ENCODE results near the gene ABO. TPM values are rescaled to one million over a fixed set of nuclear protein-coding genes. Genes with fewer than 3 reads are reported as not detected.
"Not testable (repeated sequence)": the region's sequence is repeated elsewhere in the genome, so short reads cannot be mapped to it uniquely, and the experiment has no call there.

ABO gene
- total RNA-seq, 6 experiments from 2014 or later = not detected

DNA sequence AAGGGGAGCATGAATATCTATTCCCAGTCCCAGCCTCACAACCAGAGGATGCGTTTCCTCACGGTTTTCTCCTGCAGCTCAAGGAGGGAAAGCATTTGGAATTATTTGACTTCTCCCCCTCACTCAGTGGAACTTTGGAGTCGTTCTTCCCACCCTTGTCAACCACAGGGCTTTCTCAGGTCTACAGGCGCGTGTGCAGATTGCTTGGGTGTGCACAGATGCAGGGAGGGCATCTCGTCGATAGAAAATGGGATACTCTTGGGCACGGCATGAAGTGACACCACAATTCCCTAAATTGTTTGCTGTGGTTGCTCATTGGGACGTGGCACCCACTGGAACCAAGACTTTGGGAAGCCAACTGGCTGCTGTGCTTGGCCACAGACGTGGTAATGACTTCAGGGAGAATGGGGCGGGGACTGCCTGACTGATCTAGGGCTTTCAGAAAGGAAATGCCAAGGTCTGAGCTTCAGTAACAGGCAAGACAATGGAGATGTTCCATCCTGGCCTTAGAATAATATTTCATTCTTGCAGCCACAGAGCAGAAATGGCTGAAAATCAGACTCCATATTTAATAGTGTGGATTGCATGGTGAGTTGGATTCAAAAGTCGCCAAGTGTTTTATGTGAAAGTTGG is 53.7 kb downstream of the ABO start:
- Mint-ChIP-seq H3K9me3 (no peaks in the 10 kb centered on the region), H3K27ac (no peak overlapping the region), H3K27me3 (ENCODE audit: insufficient read depth) (peaks cover 55% of the 10 kb centered on the region), H3K36me3 (ENCODE audit: low read depth) (no peaks in the 10 kb centered on the region), H3K4me3 (no peak overlapping the region), H3K4me1 (ENCODE audit: low read depth) (no peaks in the 10 kb centered on the region)
- DNase-seq = no peak
- TF ChIP-seq, protein P1, sequence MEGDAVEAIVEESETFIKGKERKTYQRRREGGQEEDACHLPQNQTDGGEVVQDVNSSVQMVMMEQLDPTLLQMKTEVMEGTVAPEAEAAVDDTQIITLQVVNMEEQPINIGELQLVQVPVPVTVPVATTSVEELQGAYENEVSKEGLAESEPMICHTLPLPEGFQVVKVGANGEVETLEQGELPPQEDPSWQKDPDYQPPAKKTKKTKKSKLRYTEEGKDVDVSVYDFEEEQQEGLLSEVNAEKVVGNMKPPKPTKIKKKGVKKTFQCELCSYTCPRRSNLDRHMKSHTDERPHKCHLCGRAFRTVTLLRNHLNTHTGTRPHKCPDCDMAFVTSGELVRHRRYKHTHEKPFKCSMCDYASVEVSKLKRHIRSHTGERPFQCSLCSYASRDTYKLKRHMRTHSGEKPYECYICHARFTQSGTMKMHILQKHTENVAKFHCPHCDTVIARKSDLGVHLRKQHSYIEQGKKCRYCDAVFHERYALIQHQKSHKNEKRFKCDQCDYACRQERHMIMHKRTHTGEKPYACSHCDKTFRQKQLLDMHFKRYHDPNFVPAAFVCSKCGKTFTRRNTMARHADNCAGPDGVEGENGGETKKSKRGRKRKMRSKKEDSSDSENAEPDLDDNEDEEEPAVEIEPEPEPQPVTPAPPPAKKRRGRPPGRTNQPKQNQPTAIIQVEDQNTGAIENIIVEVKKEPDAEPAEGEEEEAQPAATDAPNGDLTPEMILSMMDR (IDR thresholded peaks at IDR 0.05) = no peak

DNA sequence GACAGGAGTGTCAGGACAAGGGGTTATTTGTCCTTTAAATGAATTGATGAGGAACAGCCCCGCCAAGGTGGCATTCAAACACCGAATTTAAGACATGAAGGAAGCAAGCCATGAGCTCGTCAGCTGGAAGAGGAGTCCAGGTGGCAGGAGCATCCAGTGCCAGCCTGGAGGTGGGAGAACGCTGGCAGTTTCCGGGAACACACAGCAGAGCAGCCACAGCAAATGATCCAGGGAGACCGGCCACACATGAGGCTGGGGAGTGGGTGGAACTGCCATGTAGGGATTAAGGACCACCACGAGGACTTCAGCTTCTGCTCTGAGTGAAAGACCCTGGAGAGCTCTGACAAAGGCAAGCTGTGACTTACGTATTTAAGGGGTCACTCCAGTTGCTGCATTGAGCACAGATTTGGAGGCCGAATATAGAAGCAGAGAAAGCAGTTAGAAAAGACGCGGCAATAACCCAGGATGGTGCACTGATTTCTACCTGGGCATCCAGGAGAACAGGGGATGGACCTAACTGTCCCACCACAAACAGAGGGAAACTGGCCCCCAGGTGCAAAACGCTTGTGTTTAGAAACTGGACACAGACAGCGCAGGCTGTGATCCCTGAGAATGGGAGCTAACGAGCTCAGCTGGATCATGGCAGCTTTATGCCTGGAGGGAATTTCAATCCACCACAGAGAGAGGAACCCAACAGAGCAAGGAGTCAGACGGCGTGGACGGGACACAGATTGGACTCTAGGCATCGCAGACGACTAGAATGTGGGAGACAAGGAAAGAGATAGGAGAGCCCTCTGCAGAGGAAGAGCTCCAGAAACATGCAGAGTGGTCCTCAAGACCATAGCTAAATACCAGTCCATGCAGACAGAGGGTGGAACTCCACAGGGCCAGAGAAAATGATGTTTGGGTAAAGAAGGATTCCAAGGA is 56.7 kb downstream of the ABO start:
- not testable (repeated sequence) for H3K4me3 Mint-ChIP-seq; H3K9me3 Mint-ChIP-seq; H3K27ac Mint-ChIP-seq; H3K4me1 Mint-ChIP-seq (ENCODE audit: low read depth); DNase-seq; H3K36me3 Mint-ChIP-seq (ENCODE audit: low read depth)
- H3K27me3 Mint-ChIP-seq (ENCODE audit: insufficient read depth) = peaks cover 49% of the 10 kb centered on the region

DNA sequence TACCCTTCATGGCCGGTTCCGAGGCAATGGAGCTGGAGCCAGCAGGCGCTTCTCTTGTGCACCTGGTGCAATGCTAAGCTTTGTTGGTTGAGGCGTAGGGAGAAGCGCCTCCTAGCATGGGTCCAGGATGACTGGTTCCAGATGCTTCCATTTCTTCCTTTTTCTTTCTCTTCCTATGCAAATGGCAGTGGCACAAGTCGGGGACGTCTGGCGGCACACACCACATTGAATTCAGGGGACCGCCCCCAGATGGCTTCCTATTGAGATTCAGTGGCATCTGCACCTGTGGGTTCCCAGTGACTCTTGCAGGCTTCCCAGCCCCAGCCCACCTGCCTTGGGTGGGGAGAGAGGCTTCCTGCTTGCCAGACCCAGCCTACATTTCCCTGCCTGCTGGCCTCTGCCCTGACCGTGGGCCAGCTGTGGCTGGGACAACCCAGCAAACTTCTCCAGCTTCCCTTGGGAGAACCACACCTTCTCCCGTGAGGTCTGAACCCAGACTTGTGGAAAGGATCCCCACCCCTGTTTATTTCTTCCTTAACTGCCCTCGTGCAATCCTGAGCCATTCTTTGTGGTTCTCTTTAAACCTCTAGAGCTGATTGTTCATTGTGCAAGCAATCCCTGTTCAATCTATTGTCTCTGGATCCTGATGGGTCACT is 57.5 kb downstream of the ABO start:
- not testable (repeated sequence) for H3K9me3 Mint-ChIP-seq; H3K4me3 Mint-ChIP-seq; H3K36me3 Mint-ChIP-seq (ENCODE audit: low read depth); H3K27ac Mint-ChIP-seq; DNase-seq; H3K4me1 Mint-ChIP-seq (ENCODE audit: low read depth)
- H3K27me3 Mint-ChIP-seq (ENCODE audit: insufficient read depth) = peaks cover 45% of the 10 kb centered on the region

DNA sequence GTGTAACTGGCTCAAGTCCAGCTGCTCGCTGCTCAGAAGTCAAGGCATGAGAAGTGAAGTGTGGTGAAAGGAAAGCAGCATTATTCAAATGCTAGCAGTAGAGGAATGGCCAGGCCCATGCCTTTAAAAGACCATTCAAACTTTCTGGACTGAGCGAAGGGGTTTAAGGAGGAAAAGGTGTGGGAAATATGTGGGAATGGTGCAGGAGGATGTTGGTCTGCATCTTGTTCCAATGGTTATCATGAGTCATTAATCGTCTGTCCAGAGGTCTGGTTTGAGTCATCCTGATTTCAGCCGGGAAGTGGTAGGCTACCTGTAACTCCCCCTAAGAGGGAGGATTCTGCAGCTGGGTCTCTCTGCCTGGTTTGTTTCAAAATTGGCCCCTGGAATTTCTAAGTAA is 60.7 kb downstream of the ABO start:
- H3K27ac Mint-ChIP-seq; H3K36me3 Mint-ChIP-seq (ENCODE audit: low read depth); H3K4me3 Mint-ChIP-seq; H3K9me3 Mint-ChIP-seq; H3K4me1 Mint-ChIP-seq (ENCODE audit: low read depth); DNase-seq: not testable (repeated sequence)
- H3K27me3 Mint-ChIP-seq (ENCODE audit: insufficient read depth) = peaks cover 30% of the 10 kb centered on the region

DNA sequence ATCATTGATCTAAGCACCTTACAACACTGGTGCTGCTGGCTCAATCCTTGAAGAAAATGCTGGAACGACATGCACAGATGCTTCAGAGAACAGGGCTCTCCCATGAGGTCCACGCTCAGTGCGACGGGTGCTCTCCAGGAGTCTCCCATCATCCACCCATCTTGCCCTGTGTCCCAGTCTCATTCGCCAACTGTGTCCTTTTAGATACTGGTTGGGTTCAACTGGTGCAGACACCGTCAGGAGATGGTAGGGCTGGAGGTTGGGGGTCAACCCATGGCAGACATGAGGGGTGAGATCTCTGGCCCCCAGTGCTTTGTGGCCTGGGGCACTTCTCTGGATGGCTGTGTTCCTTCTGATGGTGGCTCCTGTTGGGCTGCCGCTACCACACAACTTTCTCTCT is 64.4 kb downstream of the ABO start:
- Mint-ChIP-seq H3K36me3 (ENCODE audit: low read depth) (no peaks in the 10 kb centered on the region), H3K4me3 (no peak overlapping the region), H3K27me3 (ENCODE audit: insufficient read depth) (peaks cover 14% of the 10 kb centered on the region), H3K4me1 (ENCODE audit: low read depth) (peaks cover 6% of the 10 kb centered on the region; the same call in 1 of the 2 replicates), H3K9me3 (no peaks in the 10 kb centered on the region; the same call in 1 of the 2 replicates), H3K27ac (no peak overlapping the region)
- DNase-seq = no peak
- TF ChIP-seq, protein P1 (IDR thresholded peaks at IDR 0.05) = no peak

DNA sequence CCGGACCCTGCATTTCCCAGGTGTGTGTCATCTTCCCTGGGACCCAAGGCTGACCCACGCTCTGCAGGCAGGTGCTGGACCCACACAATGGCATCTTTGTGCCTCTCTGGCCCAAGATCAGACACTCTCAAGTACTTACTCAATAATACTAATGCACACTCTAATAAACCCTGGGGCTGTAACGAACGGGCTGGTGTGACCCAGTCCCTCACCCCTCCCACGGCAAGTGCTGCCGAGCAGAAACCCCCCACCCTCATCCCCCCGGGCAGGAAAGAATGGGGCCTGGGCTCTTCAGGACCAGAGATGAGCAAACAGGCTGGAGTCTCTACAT is 64.8 kb downstream of the ABO start:
- Mint-ChIP-seq H3K27ac (no peak overlapping the region), H3K36me3 (ENCODE audit: low read depth) (no peaks in the 10 kb centered on the region), H3K4me1 (ENCODE audit: low read depth) (peaks cover 6% of the 10 kb centered on the region; the same call in 1 of the 2 replicates), H3K4me3 (no peak overlapping the region), H3K27me3 (ENCODE audit: insufficient read depth) (peaks cover 14% of the 10 kb centered on the region), H3K9me3 (no peaks in the 10 kb centered on the region; the same call in 1 of the 2 replicates)
- DNase-seq = no peak
- TF ChIP-seq, protein P1 (IDR thresholded peaks at IDR 0.05) = no peak

DNA sequence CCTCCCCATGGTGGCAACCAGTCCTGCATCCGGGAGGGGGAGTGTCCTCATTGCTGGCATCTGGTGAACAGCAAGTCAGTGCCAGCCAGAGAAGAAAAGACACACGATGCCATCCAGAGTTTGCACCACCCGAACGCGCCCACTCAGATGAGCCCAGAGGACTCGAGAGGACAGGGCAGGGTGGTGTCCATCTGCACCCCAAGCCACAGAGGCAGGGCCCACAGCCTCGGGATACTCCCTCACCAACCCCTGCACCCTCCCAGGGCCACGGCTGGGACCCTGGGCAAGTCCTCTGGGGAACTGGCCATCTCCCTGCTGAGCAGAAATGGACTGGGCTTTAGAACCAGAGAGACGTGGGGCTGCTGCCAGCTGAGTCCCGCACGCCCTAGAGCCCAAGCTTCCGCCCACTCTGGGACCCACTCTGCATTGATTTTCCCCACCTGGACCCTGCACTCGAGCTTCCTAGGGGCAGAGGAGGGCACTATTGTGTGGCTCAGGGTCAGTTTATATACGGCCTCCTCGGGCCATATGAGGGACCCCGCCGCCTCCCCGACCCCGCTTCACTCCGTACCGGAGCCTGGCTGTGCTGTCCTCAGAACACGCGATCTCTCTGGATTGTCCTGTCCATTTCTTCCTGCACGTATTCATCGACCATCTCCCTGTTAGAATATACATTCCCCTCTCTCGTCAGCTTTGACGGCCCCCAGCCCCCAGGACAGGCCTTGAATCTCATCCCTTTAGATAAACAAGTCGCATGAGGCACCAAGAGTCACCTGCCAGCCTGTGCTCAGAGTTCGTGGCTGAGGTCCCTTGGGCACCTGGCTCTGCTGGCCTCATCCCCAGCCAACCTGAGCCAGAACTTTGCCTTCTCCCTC is 65.4 kb downstream of the ABO start:
- not testable (repeated sequence) for H3K36me3 Mint-ChIP-seq (ENCODE audit: low read depth); H3K9me3 Mint-ChIP-seq; H3K4me1 Mint-ChIP-seq (ENCODE audit: low read depth); H3K4me3 Mint-ChIP-seq; H3K27ac Mint-ChIP-seq; DNase-seq
- peaks cover 10% of the 10 kb centered on the region for H3K27me3 Mint-ChIP-seq (ENCODE audit: insufficient read depth)

DNA sequence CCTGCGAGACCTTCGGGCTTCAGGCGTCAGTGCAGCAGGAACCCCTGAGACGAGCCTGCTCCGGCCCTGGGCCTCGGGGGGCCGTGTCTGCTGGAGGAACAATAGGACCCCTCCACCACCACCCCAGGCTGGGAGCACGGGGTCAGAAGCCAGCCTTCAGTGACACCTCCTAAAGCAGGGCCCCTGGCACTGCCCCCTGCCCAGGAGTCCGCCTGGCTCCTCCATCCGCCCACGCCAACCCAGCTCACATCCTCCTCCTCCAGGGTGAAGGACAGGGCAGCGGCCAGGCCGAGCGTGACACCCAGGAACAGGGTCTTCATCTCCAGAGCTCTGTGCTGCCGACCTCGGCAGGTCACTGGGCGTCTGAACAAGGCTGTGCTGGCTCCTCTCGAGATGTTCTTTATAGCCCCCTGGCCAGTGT is 66.1 kb downstream of the ABO start, which contains the start of gene OBP2B:
Gene OBP2B, minus strand, starts transcription at position 371 of the 421 bp plus-strand sequence. Its CDS starts 51 bp downstream, at position 320.
- H3K4me1 Mint-ChIP-seq (ENCODE audit: low read depth); H3K27ac Mint-ChIP-seq; H3K36me3 Mint-ChIP-seq (ENCODE audit: low read depth); H3K4me3 Mint-ChIP-seq; DNase-seq; H3K9me3 Mint-ChIP-seq: not testable (repeated sequence)
- H3K27me3 Mint-ChIP-seq (ENCODE audit: insufficient read depth) = peaks cover 16% of the 10 kb centered on the region

DNA sequence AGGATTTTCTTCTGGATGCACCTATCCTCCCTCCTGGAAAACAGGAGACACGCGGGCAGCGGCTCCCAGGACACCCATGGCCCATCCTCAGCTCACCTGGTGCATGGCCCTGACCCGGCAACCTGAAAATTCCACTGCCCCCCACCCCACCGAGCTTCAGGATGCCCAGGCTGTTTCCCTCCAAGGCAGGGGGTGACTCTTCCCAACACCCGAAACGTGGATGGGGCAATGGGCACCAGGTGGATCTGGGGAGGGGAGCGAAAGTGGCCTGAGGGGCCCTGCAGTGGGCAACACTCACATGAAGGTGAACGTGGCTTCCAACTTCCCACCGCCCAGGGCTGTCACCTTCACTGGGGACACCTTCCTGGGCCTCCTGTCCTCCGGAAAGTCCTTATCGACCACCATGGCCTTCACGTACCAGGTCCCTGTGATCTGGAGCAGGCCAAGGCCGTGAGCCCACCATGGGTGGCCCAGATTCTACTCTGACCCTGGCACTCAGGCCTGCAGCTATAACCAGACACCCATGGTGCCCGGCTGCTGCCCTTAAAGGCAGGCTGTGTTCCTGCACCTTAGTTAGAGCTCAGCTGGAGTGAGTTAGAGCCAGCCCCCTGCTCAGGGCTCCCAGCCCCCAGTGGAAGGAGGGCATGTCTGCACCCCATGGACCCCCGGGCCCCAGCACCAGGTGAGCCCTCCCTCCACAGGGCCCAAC is 66.7 kb downstream of the ABO start:
- not testable (repeated sequence) for H3K4me3 Mint-ChIP-seq; H3K36me3 Mint-ChIP-seq (ENCODE audit: low read depth); H3K27ac Mint-ChIP-seq; DNase-seq; H3K9me3 Mint-ChIP-seq; H3K4me1 Mint-ChIP-seq (ENCODE audit: low read depth)
- H3K27me3 Mint-ChIP-seq (ENCODE audit: insufficient read depth) = peaks cover 22% of the 10 kb centered on the region

All from HFFc6 (cell line).